NCI-H446 (cell line): ENCODE measurements around the gene SNAPIN.
A peak's percentile ranks its signal among the peaks of the same experiment; 100 is the strongest.
"Not testable (repeated sequence)": the region's sequence is repeated elsewhere in the genome, so short reads cannot be mapped to it uniquely, and the experiment has no call there.

Experiments used
- DNase-seq, 2 experiments: peaks; one replicate each; lab custom pipeline; 2025; lab: John Stamatoyannopoulos, UW

The SNAPIN gene

GRCh38 chr1:153626904-153627714, 31.4 kb upstream of the SNAPIN start, which contains the start of gene S100A13:
Gene S100A13 (minus strand): TSS chr1:153627505. CDS start chr1:153626472, 1,033 bp downstream.
- no peak for DNase-seq

GRCh38 chr1:153627715-153628626, 30.5 kb upstream of the SNAPIN start, which contains the start of gene S100A1:
Gene S100A1 (plus strand): TSS chr1:153628434. CDS start chr1:153630522, 2,088 bp downstream.
- DNase-seq = no peak

- DNase-seq = no peak
Measured at GRCh38 chr1:153628638-153629342, 29.7 kb upstream of the SNAPIN start.

GRCh38 chr1:153629343-153629665, 29.2 kb upstream of the SNAPIN start:
- DNase-seq = no peak

- DNase-seq = no peak
Measured at GRCh38 chr1:153629971-153630370, 28.5 kb upstream of the SNAPIN start.

DNA sequence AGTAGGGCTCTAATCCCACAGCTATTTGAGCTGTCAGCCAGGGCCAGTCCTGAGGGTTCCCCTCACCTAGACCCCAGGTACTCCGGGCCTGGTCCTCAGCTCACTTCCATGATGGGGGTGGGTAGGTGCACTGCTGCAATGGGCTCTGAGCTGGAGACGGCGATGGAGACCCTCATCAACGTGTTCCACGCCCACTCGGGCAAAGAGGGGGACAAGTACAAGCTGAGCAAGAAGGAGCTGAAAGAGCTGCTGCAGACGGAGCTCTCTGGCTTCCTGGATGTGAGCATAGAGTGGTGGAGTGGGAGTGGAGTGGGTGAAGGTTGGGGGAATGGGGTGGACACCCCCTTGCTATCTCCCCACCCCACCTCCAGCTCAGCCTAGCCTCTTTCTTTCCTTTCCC, 28.1 kb upstream of the SNAPIN start:
- DNase-seq = no peak

DNA sequence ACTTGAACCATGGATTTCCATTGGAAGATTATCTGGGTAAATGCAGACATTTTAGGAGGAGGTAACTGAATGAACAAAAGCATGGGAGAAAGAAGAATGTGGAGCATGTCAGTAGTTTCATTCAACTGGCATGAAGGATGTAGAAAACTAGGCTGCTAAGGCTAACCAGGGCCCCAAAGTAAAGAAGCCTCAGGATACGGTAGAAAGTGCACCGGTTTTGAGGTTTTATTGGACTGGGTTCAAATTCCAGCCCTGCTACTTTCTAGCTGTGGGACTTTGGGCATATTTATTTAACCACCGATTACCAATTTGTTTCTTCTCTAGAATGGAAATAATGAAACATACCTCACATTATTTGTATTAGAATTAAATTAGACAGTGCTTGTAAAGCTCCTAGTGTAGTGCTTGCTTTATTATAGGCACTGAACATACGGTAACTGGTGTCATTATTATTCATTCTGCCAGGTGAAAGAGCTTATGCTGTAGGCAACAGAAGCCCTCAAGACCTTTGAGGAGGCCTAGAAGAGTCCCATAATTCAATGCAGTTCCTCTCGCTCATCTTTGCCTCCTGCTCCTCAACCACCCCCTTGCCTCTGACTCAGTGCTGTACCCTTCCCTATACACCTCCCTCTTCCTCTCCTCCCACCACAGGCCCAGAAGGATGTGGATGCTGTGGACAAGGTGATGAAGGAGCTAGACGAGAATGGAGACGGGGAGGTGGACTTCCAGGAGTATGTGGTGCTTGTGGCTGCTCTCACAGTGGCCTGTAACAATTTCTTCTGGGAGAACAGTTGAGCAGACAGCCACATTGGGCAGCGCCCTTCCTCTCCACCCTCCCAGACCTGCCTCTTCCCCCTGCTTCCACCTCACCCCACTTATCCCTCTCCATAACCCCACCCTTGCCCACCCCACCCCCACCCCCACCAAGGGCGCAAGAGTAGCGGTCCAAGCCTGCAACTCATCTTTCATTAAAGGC, 27.2 kb upstream of the SNAPIN start:
- no peak for DNase-seq

GRCh38 chr1:153633161-153633753, 25.2 kb upstream of the SNAPIN start:
- no peak for DNase-seq

DNA sequence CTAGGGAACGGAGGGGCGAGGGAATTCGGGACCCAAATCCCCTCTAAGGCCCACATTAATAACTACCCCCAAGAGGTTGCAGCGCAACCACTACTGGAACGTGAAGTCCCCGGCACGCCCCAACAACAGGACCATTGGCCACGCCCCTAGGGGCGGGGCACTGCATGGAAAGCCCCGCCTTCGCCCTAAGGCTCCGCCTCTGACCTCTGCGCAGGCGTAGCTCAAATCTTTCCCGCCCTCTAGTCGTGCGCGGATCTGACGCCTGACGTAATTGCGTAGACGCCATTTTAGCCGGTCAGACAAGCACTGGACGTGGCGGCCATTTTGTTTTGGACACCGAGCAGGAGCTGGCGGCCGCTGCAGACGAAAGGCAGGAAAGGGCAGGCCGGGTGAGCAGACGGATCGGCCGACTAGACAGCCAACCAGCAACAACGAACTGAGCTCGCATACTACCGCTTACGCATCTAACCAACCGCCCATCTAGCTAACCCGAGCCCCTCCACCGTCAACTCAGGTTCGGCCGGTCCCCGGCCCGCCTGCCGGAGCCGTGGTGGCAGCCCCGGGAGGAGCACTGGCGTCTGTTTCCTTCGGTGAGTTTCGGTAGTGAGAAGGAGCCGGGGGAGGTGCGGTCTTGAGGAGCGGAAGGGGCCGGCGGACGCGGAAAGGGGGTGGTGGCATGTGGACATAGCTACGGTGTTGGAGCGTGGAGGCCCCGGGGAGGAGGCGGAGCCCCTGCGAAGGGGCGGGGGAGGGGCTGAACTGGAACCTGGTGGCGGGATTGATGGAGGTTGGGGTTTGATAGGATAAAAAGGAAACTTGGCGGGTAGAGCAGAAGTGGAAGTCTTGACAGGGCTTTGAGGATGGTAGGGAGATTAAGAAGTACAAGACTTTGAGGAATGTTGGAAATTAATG, 24.5 kb upstream of the SNAPIN start, which contains the start of gene CHTOP:
CHTOP (plus strand) TSS at position 313 of the 912 bp plus-strand sequence. CDS start 2,523 bp downstream, outside the sequence.
- peak; percentile 99 for DNase-seq

DNA sequence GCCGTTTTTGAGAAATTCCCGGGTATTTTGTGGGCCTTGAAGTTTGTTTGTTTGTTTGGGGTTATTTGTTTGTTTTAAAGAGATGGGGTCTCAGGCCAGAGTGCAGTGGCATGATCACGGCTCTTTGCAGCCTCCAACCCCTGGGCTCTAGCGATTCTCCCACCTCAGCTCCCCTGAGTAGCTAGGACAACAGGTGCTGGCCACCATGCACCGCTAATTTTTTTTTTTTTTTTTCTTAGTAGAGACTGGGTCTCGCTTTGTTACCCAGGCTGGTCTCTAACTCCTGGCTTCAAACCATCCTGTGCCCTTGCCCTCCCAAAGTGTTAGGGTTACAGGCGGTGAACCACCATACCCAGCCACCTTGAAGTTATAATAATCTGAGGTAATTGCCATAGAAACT, 22.6 kb upstream of the SNAPIN start:
- no peak for DNase-seq

DNA sequence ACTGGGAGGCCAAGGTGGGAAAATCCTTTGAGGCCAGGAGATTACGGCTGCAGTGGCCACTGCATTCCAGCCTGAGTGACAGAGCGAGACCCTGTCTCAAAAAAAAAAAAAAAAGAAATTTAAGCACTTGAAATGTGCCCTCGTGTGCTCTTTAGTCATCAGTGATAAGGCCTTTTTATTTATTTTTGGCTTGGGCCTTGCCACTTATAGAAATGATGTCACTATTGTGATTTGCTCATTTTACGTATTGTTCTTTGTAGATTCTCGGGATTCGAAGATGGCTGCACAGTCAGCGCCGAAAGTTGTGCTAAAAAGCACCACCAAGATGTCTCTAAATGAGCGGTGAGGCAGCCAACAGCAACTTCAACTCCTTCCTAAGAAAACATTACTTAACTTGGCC, 22.2 kb upstream of the SNAPIN start:
- DNase-seq = no peak

DNA sequence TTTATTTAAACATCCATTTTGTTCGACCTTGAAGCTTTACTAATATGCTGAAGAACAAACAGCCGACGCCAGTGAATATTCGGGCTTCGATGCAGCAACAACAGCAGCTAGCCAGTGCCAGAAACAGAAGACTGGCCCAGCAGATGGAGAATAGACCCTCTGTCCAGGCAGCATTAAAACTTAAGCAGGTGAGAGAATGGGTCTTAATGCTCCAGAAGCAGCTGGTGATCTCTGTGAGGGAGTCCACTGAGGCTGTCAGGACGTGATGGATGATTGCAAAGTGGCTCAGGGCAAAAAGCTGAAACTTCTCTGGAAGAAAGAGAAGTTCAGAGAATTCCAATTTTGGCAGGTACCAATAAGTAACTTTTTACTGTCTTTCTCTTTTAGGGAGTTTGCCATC, 20.2 kb upstream of the SNAPIN start:
- DNase-seq = no peak

- no peak for DNase-seq
Measured at GRCh38 chr1:153639280-153639679, 19.2 kb upstream of the SNAPIN start.

- DNase-seq = not testable (repeated sequence)
Measured at GRCh38 chr1:153640213-153640612, 18.3 kb upstream of the SNAPIN start.

DNA sequence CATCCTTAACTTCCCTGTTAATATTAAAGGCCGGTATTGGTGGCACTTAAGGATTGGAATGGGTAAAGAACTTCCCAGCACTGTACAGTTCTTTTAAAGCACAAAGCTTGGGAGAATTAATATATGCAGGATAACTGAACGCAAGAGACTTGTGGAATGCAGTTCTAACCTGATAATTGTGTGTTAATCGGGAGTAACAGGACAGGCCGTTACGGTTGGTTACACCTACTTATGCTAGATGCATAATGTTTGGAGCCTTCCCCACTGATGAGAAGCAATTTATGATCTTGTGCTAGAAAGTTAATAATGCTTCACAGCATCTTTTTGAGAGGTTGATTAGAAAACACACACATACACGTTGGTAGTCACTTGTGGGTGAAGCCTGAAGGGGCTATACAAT, 17.6 kb upstream of the SNAPIN start:
- DNase-seq = no peak

DNA sequence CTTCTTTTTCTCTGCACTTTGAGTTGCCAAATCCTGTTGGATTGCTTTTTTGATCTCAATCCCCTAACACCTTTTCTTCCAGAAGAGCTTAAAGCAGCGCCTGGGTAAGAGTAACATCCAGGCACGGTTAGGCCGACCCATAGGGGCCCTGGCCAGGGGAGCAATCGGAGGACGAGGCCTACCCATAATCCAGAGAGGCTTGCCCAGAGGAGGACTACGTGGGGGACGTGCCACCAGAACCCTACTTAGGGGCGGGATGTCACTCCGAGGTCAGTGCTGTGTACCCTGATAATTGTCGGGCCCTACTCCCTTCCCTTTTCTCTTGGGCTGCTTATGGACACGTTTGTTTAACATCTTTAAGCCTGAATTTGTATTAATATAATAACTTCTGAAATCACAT, 16.3 kb upstream of the SNAPIN start:
- no peak for DNase-seq

GRCh38 chr1:153643100-153643499, 15.4 kb upstream of the SNAPIN start:
- DNase-seq = no peak

DNA sequence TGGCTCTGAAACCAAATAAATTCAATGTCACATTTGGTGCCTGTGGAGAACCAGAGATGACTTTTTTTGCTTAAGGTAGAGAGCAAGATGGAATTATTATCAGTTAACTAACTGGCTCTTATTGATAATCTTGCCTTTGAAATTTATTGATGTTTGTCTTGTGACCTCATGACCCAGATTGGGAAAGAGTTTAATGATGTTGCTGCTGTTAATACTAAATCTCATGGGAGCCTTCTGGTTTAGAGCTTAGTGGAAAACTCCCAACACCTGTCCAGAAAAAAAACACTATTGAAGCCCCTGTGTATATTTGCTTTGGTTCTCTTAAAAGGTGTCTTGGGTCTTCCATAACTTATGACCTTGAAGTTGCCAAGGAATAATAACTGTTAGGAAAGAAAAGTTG, 14.7 kb upstream of the SNAPIN start:
- no peak for DNase-seq

DNA sequence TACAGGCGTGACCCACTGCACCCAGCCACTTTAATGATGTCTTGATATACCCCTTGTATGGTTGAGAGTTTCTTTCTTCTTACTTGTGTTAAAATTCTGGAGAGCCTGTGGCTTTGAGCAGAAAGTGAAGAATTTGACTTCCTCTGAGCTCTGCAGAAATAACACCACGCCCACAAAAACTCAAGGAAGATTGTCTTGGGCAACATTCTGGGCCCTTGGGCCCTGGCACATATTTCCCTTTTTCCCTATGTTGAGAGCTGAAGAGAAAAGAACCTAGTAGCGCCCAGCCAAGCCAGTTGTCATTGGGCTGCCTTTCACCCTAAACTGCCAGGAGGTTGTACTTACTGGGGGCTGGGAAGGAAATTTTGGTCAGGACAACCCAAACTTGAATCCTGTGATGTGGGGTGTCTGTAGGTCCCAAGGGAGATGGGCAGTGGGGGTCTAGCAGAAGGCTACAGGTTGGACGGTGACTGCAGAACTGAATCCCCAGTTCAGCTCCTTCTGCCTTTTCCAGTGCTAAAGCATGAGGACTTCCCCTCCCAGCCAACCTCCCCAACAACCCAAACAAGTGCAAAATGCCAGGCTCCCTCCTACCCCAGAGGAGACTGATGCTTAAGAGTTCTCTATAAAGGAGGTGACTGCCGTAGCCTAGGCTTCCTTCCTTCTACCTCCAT, 11.7 kb upstream of the SNAPIN start:
- no peak for DNase-seq
